ENCODE data around the gene CDHR4. TPM values are rescaled to one million over a fixed set of nuclear protein-coding genes. Genes with fewer than 3 reads are reported as not detected.
A peak's percentile ranks its signal among the peaks of the same experiment; 100 is the strongest.

The CDHR4 gene
- total RNA-seq, 3 donors from 2014 or later (not counting 1 experiment from before 2014, with no cell fraction given), result 0.30 TPM; not detected in 2

DNA sequence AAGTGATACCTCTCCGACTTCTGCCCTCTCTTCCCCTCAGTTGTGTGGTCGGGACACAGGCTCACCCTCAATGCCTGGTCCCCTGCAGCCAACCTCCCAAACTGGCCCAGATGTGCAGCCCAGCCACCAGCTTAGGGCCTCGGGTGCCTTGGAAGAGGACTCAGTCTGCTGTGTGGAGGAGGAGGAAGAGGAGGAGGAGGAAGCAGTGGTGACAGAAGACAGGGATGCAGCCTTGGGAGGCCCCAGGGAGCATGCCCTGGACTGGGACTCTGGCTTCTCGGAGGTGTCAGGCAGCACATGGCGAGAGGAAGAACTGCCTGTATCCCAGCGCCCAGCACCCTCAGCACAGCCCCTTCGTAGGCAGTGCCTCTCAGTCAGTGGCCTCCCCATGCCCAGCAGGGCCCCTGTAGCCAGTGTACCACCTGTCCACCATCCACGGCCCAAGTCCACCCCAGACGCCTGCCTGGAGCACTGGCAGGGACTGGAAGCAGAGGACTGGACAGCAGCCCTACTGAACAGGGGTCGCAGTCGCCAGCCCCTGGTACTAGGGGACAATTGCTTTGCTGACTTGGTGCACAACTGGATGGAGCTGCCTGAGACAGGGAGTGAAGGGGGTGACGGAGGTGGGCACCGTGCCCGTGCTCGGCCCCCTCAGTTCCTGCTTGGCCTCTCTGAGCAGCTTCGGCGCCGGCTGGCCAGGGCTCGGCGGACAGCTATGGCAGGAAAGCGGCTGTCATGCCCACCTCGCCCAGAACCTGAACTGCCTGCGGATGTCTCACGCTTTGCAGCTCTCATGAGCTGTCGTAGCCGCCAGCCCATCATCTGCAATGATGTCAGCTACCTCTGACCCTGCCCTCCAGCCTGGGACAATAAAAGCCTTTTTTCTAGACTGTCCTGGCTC is 4.7 kb upstream of the CDHR4 start:
- peaks cover 7% of the 10 kb centered on the region for H3K36me3 ChIP-seq (ENCODE audit: control insufficient read depth, insufficient read depth, low read length)
- Mint-ChIP-seq H3K36me3 (no peaks in the 10 kb centered on the region), H3K9me3 (no peaks in the 10 kb centered on the region), H3K4me1 (peaks cover 13 to 31% of the 10 kb centered on the region in 2 donors), H3K27ac (peak overlapping the region; percentile 26 to 78), H3K4me3 (peak overlapping the region; percentile 91), H3K27me3 (ENCODE audit: low read depth in 2 of 2) (peaks cover 12 to 14% of the 10 kb centered on the region in 2 donors)
- H3K27ac ChIP-seq (ENCODE audit: low read length), result peak overlapping the region; percentile 76
- TF ChIP-seq, protein P1, sequence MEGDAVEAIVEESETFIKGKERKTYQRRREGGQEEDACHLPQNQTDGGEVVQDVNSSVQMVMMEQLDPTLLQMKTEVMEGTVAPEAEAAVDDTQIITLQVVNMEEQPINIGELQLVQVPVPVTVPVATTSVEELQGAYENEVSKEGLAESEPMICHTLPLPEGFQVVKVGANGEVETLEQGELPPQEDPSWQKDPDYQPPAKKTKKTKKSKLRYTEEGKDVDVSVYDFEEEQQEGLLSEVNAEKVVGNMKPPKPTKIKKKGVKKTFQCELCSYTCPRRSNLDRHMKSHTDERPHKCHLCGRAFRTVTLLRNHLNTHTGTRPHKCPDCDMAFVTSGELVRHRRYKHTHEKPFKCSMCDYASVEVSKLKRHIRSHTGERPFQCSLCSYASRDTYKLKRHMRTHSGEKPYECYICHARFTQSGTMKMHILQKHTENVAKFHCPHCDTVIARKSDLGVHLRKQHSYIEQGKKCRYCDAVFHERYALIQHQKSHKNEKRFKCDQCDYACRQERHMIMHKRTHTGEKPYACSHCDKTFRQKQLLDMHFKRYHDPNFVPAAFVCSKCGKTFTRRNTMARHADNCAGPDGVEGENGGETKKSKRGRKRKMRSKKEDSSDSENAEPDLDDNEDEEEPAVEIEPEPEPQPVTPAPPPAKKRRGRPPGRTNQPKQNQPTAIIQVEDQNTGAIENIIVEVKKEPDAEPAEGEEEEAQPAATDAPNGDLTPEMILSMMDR (IDR thresholded peaks at IDR 0.05), result no peak
- H3K4me1 ChIP-seq (ENCODE audit: control insufficient read depth, insufficient read depth, low read length), result peaks cover 56% of the 10 kb centered on the region
- intact Hi-C loops (cut with micrococcal nuclease), result loop anchor here (5.0 kb wide), 1 partner anchor 288 kb away; no protein-coding TSS in a partner anchor
- no peak overlapping the region for H3K4me3 ChIP-seq (ENCODE audit: low read length)
- WGBS (ENCODE audit: insufficient coverage), result 49% methylated on average over 26 of the region's 26 CpGs
- no peaks in the 10 kb centered on the region for H3K9me3 ChIP-seq (ENCODE audit: control insufficient read depth, insufficient read depth, low read length)
- ATAC-seq (no peak), DNase-seq (no peak)
- no peaks in the 10 kb centered on the region for H3K27me3 ChIP-seq (ENCODE audit: control insufficient read depth, insufficient read depth, low read length)

DNA sequence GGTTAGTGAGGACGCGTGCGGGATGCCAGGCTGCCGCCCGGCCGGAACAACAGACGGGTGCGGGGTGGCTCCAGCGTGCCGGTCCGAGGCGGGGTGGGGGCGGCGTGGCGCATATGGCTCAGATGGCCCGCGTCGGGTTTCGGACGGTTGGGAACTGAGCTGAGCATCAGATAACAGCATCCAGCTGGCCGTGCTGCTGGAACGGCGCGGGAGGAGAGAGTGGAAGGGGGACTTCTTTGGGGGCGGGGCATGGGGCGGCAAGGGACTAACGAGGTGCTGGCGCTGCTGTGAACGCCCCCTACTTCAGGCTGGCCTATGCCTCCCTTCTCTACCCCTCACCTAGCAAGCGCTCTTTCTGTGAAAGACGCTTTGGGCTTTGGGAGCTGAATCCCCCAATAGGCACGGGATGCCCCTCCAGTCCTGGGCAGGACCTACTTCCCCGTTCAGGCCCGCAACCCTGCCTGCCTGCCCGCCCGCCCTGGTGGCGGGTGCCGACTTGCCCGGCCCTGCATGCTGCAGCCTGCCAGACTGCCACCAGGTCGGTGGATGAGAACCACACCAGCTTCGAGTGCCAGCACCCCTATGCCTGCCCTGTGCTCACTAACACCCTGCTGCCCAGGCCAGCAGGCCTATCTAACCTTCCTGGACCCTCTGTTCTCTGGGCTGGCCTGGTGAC is 3.9 kb upstream of the CDHR4 start:
- TF ChIP-seq, protein P1 (IDR thresholded peaks at IDR 0.05), result no peak
- H3K9me3 Mint-ChIP-seq, result no peaks in the 10 kb centered on the region
- intact Hi-C loops (cut with micrococcal nuclease), result loop anchor here (1.0 to 5.0 kb wide), 4 partner anchors 10 to 289 kb away; partner anchors contain the start of genes IP6K1 and UBA7
- no peaks in the 10 kb centered on the region for H3K36me3 Mint-ChIP-seq
- 3% methylated on average over 41 of the region's 41 CpGs for WGBS (ENCODE audit: insufficient coverage)
- peaks cover 13 to 31% of the 10 kb centered on the region in 2 donors for H3K4me1 Mint-ChIP-seq
- Histone ChIP-seq H3K27ac (ENCODE audit: low read length) (peak overlapping the region; percentile 64), H3K9me3 (ENCODE audit: control insufficient read depth, insufficient read depth, low read length) (no peaks in the 10 kb centered on the region), H3K36me3 (ENCODE audit: control insufficient read depth, insufficient read depth, low read length) (peaks cover 2% of the 10 kb centered on the region), H3K4me1 (ENCODE audit: control insufficient read depth, insufficient read depth, low read length) (peaks cover 56% of the 10 kb centered on the region), H3K27me3 (ENCODE audit: control insufficient read depth, insufficient read depth, low read length) (no peaks in the 10 kb centered on the region), H3K4me3 (ENCODE audit: low read length) (peak overlapping the region; percentile 93)
- peak in 2 of 3 donors; percentile 14 to 18 for ATAC-seq
- peak overlapping the region in 1 of 2 donors; percentile 78 for H3K27ac Mint-ChIP-seq
- DNase-seq, result peak in 1 of 2 donors; percentile 73
- peak overlapping the region; percentile 91 for H3K4me3 Mint-ChIP-seq
- H3K27me3 Mint-ChIP-seq (ENCODE audit: low read depth in 2 of 2), result peaks cover 12 to 14% of the 10 kb centered on the region in 2 donors

DNA sequence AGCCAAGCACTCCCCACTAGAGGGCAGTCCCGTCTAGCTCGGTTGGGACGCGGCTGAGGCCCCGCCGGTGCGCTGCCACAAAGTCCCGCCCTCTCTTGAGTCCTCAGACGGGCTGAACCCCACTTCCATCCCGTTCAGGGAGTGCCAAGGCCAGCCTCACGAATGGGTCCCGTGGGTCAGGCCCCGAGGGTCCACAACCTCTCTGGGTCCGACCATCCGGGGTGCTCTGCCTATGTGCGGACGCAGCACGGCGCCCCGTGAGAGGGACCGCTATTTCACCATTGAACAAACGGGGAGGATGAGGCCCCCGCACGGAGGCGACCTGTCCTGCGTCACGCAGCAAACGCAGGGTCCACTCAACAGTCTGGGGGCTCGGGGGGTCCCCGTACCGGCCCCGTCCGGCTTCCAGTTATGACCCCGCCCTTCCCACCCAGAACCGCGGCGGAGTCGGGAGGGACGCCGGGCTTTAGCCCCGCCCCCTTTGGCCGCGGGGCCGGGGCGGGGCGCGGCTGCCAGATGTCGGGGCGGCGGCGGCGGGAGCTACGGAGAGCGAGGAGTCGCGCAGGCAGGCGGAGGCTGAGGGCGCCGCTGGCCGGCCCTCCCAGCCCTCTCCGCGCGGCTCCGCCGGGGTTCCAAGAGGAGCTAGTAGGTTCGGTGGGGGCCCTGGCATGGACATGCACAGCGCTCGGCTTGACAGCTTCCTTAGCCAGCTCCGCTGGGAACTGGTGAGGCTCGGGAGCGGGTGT is 3.2 kb upstream of the CDHR4 start, which contains the start of gene INKA1:
INKA1 (plus strand) TSS at position 543 of the 746 bp plus-strand sequence; CDS start at position 675, 132 bp downstream.
- Histone ChIP-seq H3K4me3 (ENCODE audit: low read length) (peak within 1 kb of the TSS; percentile 93), H3K27me3 (ENCODE audit: control insufficient read depth, insufficient read depth, low read length) (no peaks in the 10 kb centered on the region), H3K4me1 (ENCODE audit: control insufficient read depth, insufficient read depth, low read length) (peaks cover 53% of the 10 kb centered on the region), H3K36me3 (ENCODE audit: control insufficient read depth, insufficient read depth, low read length) (peaks cover 2% of the 10 kb centered on the region), H3K9me3 (ENCODE audit: control insufficient read depth, insufficient read depth, low read length) (no peaks in the 10 kb centered on the region), H3K27ac (ENCODE audit: low read length) (peak within 1 kb of the TSS; percentile 85)
- ATAC-seq (peak; percentile 89 to 95 (median 90)), DNase-seq (peak; percentile 83 to 95)
- Mint-ChIP-seq H3K4me1 (peaks cover 13 to 31% of the 10 kb centered on the region in 2 donors), H3K4me3 (peak within 1 kb of the TSS; percentile 91), H3K27ac (peak within 1 kb of the TSS; percentile 78 to 84), H3K27me3 (ENCODE audit: low read depth in 2 of 2) (peaks cover 12 to 14% of the 10 kb centered on the region in 2 donors), H3K9me3 (no peaks in the 10 kb centered on the region), H3K36me3 (no peaks in the 10 kb centered on the region)
- intact Hi-C loops (cut with micrococcal nuclease), result loop anchor here (1.0 to 5.0 kb wide), 5 partner anchors 10 to 289 kb away; partner anchors contain the start of genes IP6K1 and UBA7
- WGBS (ENCODE audit: insufficient coverage), result under 1% methylated on average over 71 of the region's 71 CpGs
- TF ChIP-seq, protein P1 (IDR thresholded peaks at IDR 0.05), result peak; percentile 82

Measured in natural killer cell (primary cell).